OCI-LY3 (cell line): ENCODE results near the gene SLC37A1.

Experiments
- H2AFZ ChIP-seq: fragments of 200-600, 300-600 bp; shearing (Covaris generic); 2 replicates; pipeline ENCODE4 v1.6.0; 2014; ENCODE audit warnings: antibody characterized with exemption, low read depth, low read length
- H3K27ac ChIP-seq: fragments of 200-600, 300-600 bp; sonication (generic); 2 replicates; pipeline ENCODE4 v1.5.1; 2014; ENCODE audit warnings: mild to moderate bottlenecking, low read length, moderate library complexity, mixed read lengths
- H3K27me3 ChIP-seq: fragments of 200-600, 300-600 bp; sonication (generic); 2 replicates; pipeline ENCODE4 v1.6.1; 2014; ENCODE audit warnings: low read depth, low read length, mixed read lengths
- H3K36me3 ChIP-seq: fragments of 200-600, 300-600 bp; sonication (generic); replicated peaks from 2 replicates; pipeline ENCODE3; 2014; ENCODE audit warnings: low read depth, low read length, mixed read lengths
- H3K4me1 ChIP-seq: fragments of 300-600, 200-600 bp; sonication (generic); 2 replicates; pipeline ENCODE4 v1.6.1; 2014; ENCODE audit warnings: low read length, mixed read lengths
- H3K4me2 ChIP-seq: fragments of 200-600, 300-600 bp; sonication (generic); 2 replicates; pipeline ENCODE4 v1.6.1; 2014; ENCODE audit warnings: low read length, mixed read lengths
- H3K4me3 ChIP-seq: fragments of 300-600, 200-600 bp; sonication (generic); 2 replicates; pipeline ENCODE4 v1.5.1; 2014; ENCODE audit warnings: antibody characterized with exemption, mild to moderate bottlenecking, low read length, moderate library complexity
- H3K79me2 ChIP-seq: fragments of 300-600, 200-600 bp; shearing (Covaris generic); 2 replicates; pipeline ENCODE4 v1.6.1; 2014; ENCODE audit warnings: mild to moderate bottlenecking, low read length, mixed read lengths
- H3K9ac ChIP-seq: fragments of 300-600, 200-600 bp; shearing (Covaris generic); 2 replicates; pipeline ENCODE4 v1.6.0; 2014; ENCODE audit warnings: mild to moderate bottlenecking, low read length, moderate library complexity
- H3K9me3 ChIP-seq: fragments of 200-600, 300-600 bp; shearing (Covaris generic); 2 replicates; pipeline ENCODE4 v1.6.1; 2014; ENCODE audit warnings: low read length, mixed read lengths; ENCODE audit not compliant: insufficient read depth
- H4K20me1 ChIP-seq: fragments of 200-600, 300-600 bp; sonication (generic); 2 replicates; pipeline ENCODE4 v1.6.1; 2016; ENCODE audit warnings: low read length, mixed read lengths; ENCODE audit not compliant: insufficient read depth
- EZH2phosphoT487 ChIP-seq: fragments of 200-600 bp; shearing (Covaris generic); IDR thresholded peaks from 2 replicates; pipeline ENCODE4 v1.6.1; 2018; ENCODE audit warnings: antibody characterized with exemption, mixed run types, low read depth
- TF ChIP-seq, protein P1 (sequence below): fragments of 200-600, 300-600 bp; sonication (generic); IDR thresholded peaks from 2 replicates; pipeline ENCODE4 v1.5.1; 2014; ENCODE audit warnings: antibody characterized with exemption, low read length, low read depth

Gene SLC37A1

DNA sequence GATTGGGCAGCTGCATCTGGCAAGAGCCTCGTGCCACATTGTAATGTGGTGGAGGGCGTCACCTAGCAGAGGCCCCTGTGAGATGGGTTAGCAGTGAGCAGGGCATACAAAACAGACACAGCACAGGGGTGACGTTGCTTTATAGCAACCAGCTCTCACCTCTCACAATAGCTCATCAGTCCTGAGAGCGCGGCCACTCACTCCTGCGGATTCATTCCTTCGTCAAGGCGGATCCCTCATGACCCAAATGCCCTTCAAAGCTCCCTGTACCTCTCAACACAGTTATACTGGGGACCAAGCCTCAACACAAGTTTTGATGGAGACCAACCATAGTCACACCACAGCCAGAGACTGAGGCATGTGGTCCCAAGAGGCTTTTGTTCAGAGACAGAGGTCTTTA, 22.9 kb downstream of the SLC37A1 start:
- Histone ChIP-seq H3K4me1 (peaks cover 53% of the 10 kb centered on the region), H3K9me3 (no peaks in the 10 kb centered on the region), H4K20me1 (no peaks in the 10 kb centered on the region), H3K27me3 (no peaks in the 10 kb centered on the region), H3K79me2 (no peaks in the 10 kb centered on the region), H3K27ac (0 out of 2 replicates have a peak overlapping the region, but pooled peaks have one; percentile 9), H3K9ac (no peak overlapping the region), H3K36me3 (no peaks in the 10 kb centered on the region), H3K4me2 (no peak overlapping the region), H3K4me3 (no peak overlapping the region), H2AFZ (no peak overlapping the region)
- TF ChIP-seq, protein P1, sequence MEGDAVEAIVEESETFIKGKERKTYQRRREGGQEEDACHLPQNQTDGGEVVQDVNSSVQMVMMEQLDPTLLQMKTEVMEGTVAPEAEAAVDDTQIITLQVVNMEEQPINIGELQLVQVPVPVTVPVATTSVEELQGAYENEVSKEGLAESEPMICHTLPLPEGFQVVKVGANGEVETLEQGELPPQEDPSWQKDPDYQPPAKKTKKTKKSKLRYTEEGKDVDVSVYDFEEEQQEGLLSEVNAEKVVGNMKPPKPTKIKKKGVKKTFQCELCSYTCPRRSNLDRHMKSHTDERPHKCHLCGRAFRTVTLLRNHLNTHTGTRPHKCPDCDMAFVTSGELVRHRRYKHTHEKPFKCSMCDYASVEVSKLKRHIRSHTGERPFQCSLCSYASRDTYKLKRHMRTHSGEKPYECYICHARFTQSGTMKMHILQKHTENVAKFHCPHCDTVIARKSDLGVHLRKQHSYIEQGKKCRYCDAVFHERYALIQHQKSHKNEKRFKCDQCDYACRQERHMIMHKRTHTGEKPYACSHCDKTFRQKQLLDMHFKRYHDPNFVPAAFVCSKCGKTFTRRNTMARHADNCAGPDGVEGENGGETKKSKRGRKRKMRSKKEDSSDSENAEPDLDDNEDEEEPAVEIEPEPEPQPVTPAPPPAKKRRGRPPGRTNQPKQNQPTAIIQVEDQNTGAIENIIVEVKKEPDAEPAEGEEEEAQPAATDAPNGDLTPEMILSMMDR: no peak
- no peak for TF ChIP-seq EZH2phosphoT487

GRCh38 chr21:42537106-42537742, 23.6 kb downstream of the SLC37A1 start:
- H3K4me2 ChIP-seq: peak overlapping the region; percentile 15; the same call in 1 of the 2 replicates
- no peak overlapping the region for H2AFZ ChIP-seq
- H4K20me1 ChIP-seq: no peaks in the 10 kb centered on the region
- H3K4me3 ChIP-seq: no peak overlapping the region
- H3K9me3 ChIP-seq: no peaks in the 10 kb centered on the region
- H3K36me3 ChIP-seq: no peaks in the 10 kb centered on the region
- H3K27me3 ChIP-seq: no peaks in the 10 kb centered on the region
- H3K4me1 ChIP-seq: peaks cover 53% of the 10 kb centered on the region
- no peak overlapping the region for H3K9ac ChIP-seq
- TF ChIP-seq, protein P1: peak; percentile 64
- TF ChIP-seq EZH2phosphoT487: no peak
- H3K27ac ChIP-seq: no peak overlapping the region
- H3K79me2 ChIP-seq: no peaks in the 10 kb centered on the region

DNA sequence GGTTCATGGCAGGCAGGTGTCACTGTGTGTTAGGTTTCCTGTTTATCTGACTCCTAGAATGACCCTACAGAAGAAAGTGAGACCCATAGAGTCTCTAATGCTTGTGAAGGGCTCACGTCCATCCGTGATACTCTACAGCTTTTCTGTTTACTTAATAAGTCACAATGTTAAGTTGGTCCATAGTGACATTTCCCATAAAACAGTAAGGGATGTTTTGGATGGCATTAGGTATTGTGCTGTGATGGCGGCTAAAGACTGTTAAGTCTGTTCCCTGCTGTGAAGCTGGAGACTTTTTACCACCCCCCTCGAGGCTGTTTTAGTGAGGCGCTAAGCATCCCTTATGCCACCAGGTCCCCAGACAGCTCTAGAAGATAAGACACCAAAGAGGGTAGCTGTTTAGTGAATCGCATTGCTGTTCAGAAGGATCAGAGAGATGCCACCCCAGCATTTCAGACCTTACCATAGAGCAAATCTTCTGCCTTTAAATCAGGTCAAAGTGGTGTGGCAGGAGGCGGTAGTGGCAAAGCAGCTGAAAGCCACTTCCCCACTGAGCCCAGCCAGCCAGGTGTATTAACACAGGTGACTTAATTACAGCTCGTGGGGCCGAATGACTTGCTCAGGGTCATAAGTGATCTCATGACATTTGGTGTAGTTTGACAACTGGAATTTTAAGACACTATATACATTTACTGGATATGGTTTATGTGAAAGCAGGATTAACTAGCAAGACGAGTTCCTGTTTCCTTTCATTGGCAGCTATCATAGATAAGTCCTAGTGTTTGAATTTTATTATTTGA, 25.0 kb downstream of the SLC37A1 start:
- Histone ChIP-seq H3K79me2 (no peaks in the 10 kb centered on the region), H3K27ac (no peak overlapping the region), H3K4me2 (no peak overlapping the region), H3K4me3 (no peak overlapping the region), H2AFZ (no peak overlapping the region), H3K27me3 (no peaks in the 10 kb centered on the region), H3K36me3 (no peaks in the 10 kb centered on the region), H3K9me3 (no peaks in the 10 kb centered on the region), H3K9ac (no peak overlapping the region), H3K4me1 (peaks cover 39% of the 10 kb centered on the region), H4K20me1 (no peaks in the 10 kb centered on the region)
- TF ChIP-seq, protein P1: no peak
- TF ChIP-seq EZH2phosphoT487: no peak

DNA sequence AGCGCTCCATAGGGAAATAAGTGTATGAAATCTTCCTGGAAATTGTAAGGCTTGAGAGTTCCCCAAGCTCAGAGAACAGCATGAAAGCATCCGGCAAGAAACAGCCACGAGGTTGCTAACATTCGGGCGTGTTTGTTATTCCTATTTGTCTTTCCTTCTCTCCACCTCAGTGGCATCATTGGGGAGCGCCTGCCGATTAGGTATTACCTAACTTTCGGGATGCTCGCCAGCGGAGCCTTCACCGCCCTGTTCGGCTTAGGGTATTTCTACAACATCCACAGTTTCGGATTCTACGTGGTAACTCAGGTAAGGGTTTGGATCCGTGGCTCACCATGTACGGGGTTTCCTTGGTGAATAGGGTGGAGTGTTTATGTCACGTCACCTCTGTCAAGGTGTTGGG, 25.7 kb downstream of the SLC37A1 start:
- H3K4me1 ChIP-seq: peaks cover 33% of the 10 kb centered on the region
- H2AFZ ChIP-seq: no peak overlapping the region
- no peak overlapping the region for H3K27ac ChIP-seq

More for the DNA sequence above, 25.7 kb downstream of the SLC37A1 start:
- H4K20me1 ChIP-seq: no peaks in the 10 kb centered on the region
- H3K36me3 ChIP-seq: no peaks in the 10 kb centered on the region
- no peaks in the 10 kb centered on the region for H3K9me3 ChIP-seq
- no peak overlapping the region for H3K4me3 ChIP-seq
- no peaks in the 10 kb centered on the region for H3K27me3 ChIP-seq
- TF ChIP-seq, protein P1: no peak
- no peak for TF ChIP-seq EZH2phosphoT487
- no peaks in the 10 kb centered on the region for H3K79me2 ChIP-seq
- H3K4me2 ChIP-seq: no peak overlapping the region
- H3K9ac ChIP-seq: no peak overlapping the region
